Esophagus muscularis mucosa (tissue), 4 donors: ENCODE results near the gene CACFD1. TPM values are rescaled to one million over a fixed set of nuclear protein-coding genes. Genes with fewer than 3 reads are reported as not detected.

ENCODE experiments used
- DNase-seq: peaks from one replicate; pipeline ENCODE4 v3.0.0-alpha.2; 2017; ENCODE audit errors: extremely low spot score
- H3K27ac ChIP-seq, 4 donors: fragments of 200-600 bp; sonication (generic); replicated peaks in 1 of 4; 1 replicate in 3 of 4; 2 replicates in 1 of 4; pipeline ENCODE4 v1.5.1; 2016 to 2019; ENCODE audit warnings: mild to moderate bottlenecking in 1 of 4
- H3K27me3 ChIP-seq, 4 donors: fragments of 200-600 bp; sonication (generic); one replicate each; pipeline versions ENCODE4 v1.5.1 to v1.6.0; 2016 to 2019
- H3K36me3 ChIP-seq, 4 donors: fragments of 200-600 bp; sonication (generic); one replicate each; pipeline ENCODE4 v1.5.1; 2016 to 2019
- H3K4me1 ChIP-seq, 4 donors: fragments of 200-600 bp; sonication (generic); one replicate each; pipeline ENCODE4 v1.5.1; 2016 to 2019
- H3K4me3 ChIP-seq, 4 donors: fragments of 200-600 bp; sonication (generic); 1 replicate in 2 of 4; 2 replicates in 2 of 4; pipeline ENCODE4 v1.5.1; 2016 to 2019; ENCODE audit warnings: mild to moderate bottlenecking in 4 of 4, moderate library complexity in 1 of 4
- H3K9me3 ChIP-seq, 4 donors: fragments of 200-600 bp; sonication (generic); 1 replicate in 3 of 4; 2 replicates in 1 of 4; pipeline ENCODE4 v1.5.1; 2016 to 2019
- CTCF ChIP-seq, 3 experiments: fragments of 200-600 bp in 2 of 3; fragments of 450-650 bp in 1 of 3; sonication (generic) in 2 of 3; IDR thresholded peaks; one replicate each; pipeline ENCODE4 v1.5.1; 2017 to 2019; ENCODE audit warnings: antibody characterized with exemption in 3 of 3, mild to moderate bottlenecking in 2 of 3, moderate library complexity in 1 of 3
- EP300 ChIP-seq: sonication (generic); formaldehyde crosslinking; IDR thresholded peaks from one replicate; pipeline ENCODE4 v1.6.1; 2017; ENCODE audit warnings: antibody characterized with exemption
- POLR2A ChIP-seq: fragments of 450-650 bp; IDR thresholded peaks from one replicate; pipeline ENCODE4 v1.6.1; 2017; ENCODE audit warnings: antibody characterized with exemption, moderate library complexity, mild to moderate bottlenecking, low read depth
- POLR2AphosphoS5 ChIP-seq, 2 donors: sonication (generic); formaldehyde crosslinking; IDR thresholded peaks; one replicate each; pipeline ENCODE4 v1.6.1; 2017; ENCODE audit warnings: antibody characterized with exemption in 2 of 2
- WGBS: methylation state at CpG from one replicate; pipeline ENCODE4 v1.1.5; 2018; 5-methylcytosine and 5-hydroxymethylcytosine counted together
- intact Hi-C: fragments of 100-400 bp; cut with DNase I; formaldehyde crosslinking; loops from one replicate; pipeline ENCODE4 v1.15.1; 2023
- total RNA-seq, 4 donors: library from RNA; depleted of rRNA; stranded (reverse); fragments of >200 nt; gene quantifications; one replicate each; pipeline versions ENCODE4 v1.1.0 to v1.2.1, GENCODE V29; 2016

Gene CACFD1
- total RNA-seq, 4 donors from 2014 or later: 12.5 to 27.8 (median 19.6) TPM

GRCh38 chr9:133468374-133468773, 8.6 kb downstream of the CACFD1 start:
- DNase-seq: no peak
- 88% methylated on average over 6 of the region's 11 CpGs for WGBS
- intact Hi-C loops: loop anchor here (5.0 kb wide), 1 partner anchor 51 kb away; the partner anchor contains the start of gene REXO4

GRCh38 chr9:133468777-133469421, 9.1 kb downstream of the CACFD1 start:
- H3K36me3 ChIP-seq: peaks cover 13 to 66% (median 41%) of the 10 kb centered on the region in 4 donors
- H3K4me3 ChIP-seq: no peak overlapping the region
- intact Hi-C loops: loop anchor here (5.0 kb wide), 1 partner anchor 52 kb away; the partner anchor contains the start of gene REXO4
- TF ChIP-seq POLR2AphosphoS5 (IDR thresholded peaks at IDR 0.05) (no peak), EP300 (no peak), CTCF (IDR thresholded peaks at IDR 0.05) (no peak), POLR2A (no peak)
- no CpG with 5 or more reads among the region's 6 CpGs for WGBS
- no peak overlapping the region for H3K27ac ChIP-seq
- H3K4me1 ChIP-seq: no peaks in the 10 kb centered on the region
- H3K27me3 ChIP-seq: no peaks in the 10 kb centered on the region
- no peak for DNase-seq
- no peaks in the 10 kb centered on the region for H3K9me3 ChIP-seq

More at GRCh38 chr9:133468374-133468773, 8.6 kb downstream of the CACFD1 start:
- peaks cover 13 to 67% (median 39%) of the 10 kb centered on the region in 4 donors for H3K36me3 ChIP-seq
- TF ChIP-seq POLR2A (no peak), CTCF (IDR thresholded peaks at IDR 0.05) (no peak), POLR2AphosphoS5 (IDR thresholded peaks at IDR 0.05) (no peak), EP300 (no peak)
- H3K4me1 ChIP-seq: no peaks in the 10 kb centered on the region
- H3K9me3 ChIP-seq: no peaks in the 10 kb centered on the region
- H3K27me3 ChIP-seq: no peaks in the 10 kb centered on the region
- H3K27ac ChIP-seq: no peak overlapping the region
- no peak overlapping the region for H3K4me3 ChIP-seq

GRCh38 chr9:133470427-133470924, 10.7 kb downstream of the CACFD1 start:
- H3K27me3 ChIP-seq: no peaks in the 10 kb centered on the region
- H3K36me3 ChIP-seq: peaks cover 15 to 60% (median 45%) of the 10 kb centered on the region in 4 donors
- no peaks in the 10 kb centered on the region for H3K9me3 ChIP-seq
- WGBS: 86% methylated on average over 16 of the region's 16 CpGs
- no peaks in the 10 kb centered on the region for H3K4me1 ChIP-seq
- no peak for TF ChIP-seq POLR2AphosphoS5 (IDR thresholded peaks at IDR 0.05)
- no peak for TF ChIP-seq POLR2A
- no peak for TF ChIP-seq CTCF (IDR thresholded peaks at IDR 0.05)
- no peak for TF ChIP-seq EP300
- DNase-seq: no peak
- H3K4me3 ChIP-seq: no peak overlapping the region
- H3K27ac ChIP-seq: no peak overlapping the region
- intact Hi-C loops: no loop called here

- TF ChIP-seq POLR2A (no peak), EP300 (no peak), CTCF (IDR thresholded peaks at IDR 0.05) (no peak), POLR2AphosphoS5 (IDR thresholded peaks at IDR 0.05) (no peak)
- intact Hi-C loops: no loop called here
- DNase-seq: no peak
- H3K27me3 ChIP-seq: no peaks in the 10 kb centered on the region
- no peak overlapping the region for H3K4me3 ChIP-seq
- peaks cover 13 to 57% (median 43%) of the 10 kb centered on the region in 4 donors for H3K36me3 ChIP-seq
- WGBS: 77% methylated on average over 7 of the region's 7 CpGs
- H3K4me1 ChIP-seq: no peaks in the 10 kb centered on the region
- H3K27ac ChIP-seq: no peak overlapping the region
- H3K9me3 ChIP-seq: no peaks in the 10 kb centered on the region
Measured at GRCh38 chr9:133470988-133471387, 11.2 kb downstream of the CACFD1 start.
